GM18861 (cell line): ENCODE data around the gene PTPN21.

ENCODE experiments used
- ATAC-seq: cut with Tn5 transposase; IDR thresholded peaks from one replicate; pipeline ENCODE4 v1.9.1; 2021; ENCODE audit not compliant: unreplicated experiment

The PTPN21 gene

GRCh38 chr14:88473791-88474190, 81.0 kb downstream of the PTPN21 start:
- no peak for ATAC-seq

- no peak for ATAC-seq
Measured at GRCh38 chr14:88470542-88471440, 84.0 kb downstream of the PTPN21 start.

- no peak for ATAC-seq
Measured at GRCh38 chr14:88468406-88468805, 86.4 kb downstream of the PTPN21 start.

- ATAC-seq, result no peak
Measured at GRCh38 chr14:88463318-88463717, 91.5 kb downstream of the PTPN21 start.

- no peak for ATAC-seq
Measured at GRCh38 chr14:88454886-88455285, 99.9 kb downstream of the PTPN21 start.

DNA sequence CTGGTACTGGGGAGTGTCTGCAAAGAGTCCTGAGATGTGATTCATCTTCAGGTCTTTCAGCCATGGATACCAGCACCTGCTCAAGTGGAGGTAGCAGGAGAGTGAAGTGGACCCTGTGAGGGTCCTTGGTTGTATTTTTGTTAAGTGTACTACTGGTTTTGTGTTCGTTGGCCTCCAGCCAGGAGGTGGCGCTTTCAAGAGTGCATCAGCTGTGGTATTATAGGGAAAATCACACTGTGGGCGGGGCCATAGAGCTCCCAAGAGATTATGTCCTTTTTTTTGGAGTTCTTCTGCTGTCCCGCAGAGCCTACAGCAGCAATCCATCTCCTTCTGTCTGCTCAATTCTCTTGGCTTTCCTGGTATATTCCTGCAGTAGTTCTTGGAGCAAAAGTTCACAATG, 102.6 kb downstream of the PTPN21 start:
- ATAC-seq, result no peak

DNA sequence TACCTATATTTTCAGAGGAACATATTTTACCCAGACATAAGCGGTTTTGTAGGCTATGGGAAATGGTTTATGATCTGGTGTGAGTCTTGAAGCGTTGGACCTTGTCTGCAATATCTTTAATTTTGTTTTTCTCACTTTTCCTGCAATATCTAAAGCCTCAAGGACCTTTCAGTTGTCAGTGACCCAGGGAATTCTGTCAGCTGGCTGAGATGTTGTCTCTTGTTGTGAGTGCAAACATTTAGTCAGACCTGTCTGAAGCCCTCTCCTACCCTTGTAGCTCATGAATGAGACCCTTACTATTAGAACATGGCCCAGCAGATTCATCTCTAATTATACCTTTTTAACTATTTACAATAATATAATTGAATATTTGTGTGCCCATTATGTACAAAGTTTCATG, 115.7 kb downstream of the PTPN21 start:
- ATAC-seq, result no peak

DNA sequence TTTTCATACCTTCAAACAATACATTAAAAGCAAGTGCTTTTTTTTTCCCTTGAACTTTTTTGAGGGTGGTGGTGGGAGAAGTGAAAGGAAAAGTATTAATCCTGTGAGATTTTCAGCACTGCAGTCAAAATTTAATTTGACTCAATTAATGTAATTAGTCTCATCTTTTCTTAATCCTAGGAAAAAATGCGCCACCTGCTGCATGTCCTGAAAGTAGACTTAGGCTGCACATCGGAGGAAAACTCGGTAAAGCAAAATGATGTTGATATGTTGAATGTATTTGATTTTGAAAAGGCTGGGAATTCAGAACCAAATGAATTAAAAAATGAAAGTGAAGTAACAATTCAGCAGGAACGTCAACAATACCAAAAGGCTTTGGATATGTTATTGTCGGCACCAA, 117.1 kb downstream of the PTPN21 start:
- ATAC-seq, result no peak

DNA sequence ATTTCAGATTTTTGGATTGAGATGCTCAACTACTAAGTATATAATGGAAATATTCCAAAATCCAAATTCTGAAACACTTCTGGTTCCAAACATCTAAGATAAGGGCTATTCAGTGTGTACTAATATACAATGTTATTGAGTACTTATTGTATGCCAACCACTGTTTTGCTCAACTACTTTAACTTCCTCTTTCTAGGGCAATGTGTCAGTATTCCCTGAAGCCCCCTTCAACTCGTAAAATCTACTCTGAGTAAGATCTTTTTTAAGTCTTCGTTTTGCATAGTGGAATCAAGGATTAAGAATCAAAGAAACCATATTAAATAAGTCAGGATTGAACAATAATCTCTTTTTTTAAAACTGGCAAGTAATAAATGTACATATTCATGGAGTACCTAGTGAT, 123.8 kb downstream of the PTPN21 start:
- no peak for ATAC-seq

GRCh38 chr14:88426271-88426670, 128.5 kb downstream of the PTPN21 start:
- no peak for ATAC-seq

DNA sequence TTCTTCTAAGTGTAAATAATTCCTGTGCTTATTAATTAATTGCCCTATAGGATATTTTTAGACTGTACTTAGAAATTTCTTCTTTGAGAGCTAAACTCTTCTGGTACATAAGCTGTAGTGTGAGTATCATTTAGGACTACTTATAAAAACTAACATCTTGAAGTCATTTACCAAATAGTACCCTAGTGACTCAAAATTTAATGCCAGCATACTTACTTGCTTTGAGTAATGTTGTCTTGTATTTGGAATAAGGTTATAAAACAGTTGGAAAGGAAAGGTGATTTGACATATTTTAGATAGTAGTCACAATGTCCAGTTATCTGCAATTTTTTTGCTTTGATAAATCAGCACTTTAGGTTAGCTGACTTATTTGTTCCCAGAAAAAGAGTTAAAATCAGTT, 130.2 kb downstream of the PTPN21 start:
- ATAC-seq, result no peak

DNA sequence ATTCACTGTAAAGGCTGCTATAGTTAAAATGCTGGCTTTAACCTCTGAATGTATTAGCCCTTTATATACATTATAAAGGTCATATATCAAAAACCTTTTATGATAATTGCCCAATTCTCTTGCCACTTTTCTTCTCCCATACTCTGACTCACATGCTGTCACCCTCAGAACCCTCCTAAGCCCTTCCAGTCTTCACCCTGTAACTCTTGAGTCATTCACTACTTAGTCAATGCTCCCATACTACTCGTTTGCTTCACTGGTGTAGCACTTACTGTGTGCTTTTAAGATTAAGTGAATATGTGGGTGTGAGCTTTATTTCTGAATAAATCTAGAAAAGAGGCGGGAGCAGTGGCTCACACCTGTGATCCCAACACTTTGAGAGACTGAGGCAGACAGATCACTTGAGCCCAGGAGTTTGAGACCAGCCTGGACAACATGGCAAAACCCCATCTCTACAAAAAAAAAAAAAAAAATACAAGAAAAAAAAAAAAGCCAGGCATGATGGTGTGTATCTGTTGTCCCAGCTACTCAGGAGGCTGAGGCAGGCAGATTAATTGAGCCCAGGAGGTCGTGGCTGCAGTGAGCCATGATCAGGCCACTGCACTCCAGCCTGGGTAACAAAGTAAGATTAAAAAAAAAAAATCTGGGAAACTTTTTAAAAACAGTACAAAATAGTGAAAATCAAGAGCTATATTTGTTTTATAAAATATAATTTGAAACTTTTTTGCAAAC, 131.7 kb downstream of the PTPN21 start:
- ATAC-seq, result no peak

- no peak for ATAC-seq
Measured at GRCh38 chr14:88422047-88422446, 132.8 kb downstream of the PTPN21 start.

DNA sequence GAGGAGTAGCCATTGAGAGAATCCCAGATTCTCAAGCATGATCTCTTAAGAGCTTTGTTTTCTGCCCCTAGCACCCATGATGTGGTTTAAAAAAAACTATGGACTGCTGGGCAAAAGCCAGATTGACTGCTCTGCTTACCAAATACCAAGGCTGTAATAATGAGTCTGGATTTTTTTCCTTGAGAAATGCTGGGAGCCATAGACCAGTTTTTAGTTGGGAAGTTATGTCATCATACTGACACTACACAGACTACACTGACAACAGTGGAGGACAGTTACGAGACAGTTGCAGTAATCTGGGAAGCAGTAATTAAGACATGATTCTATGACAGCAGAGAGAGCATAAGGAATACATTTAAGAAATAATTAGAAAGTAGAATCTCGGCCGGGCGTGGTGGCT, 133.5 kb downstream of the PTPN21 start:
- no peak for ATAC-seq

- no peak for ATAC-seq
Measured at GRCh38 chr14:88420187-88420586, 134.6 kb downstream of the PTPN21 start.

GRCh38 chr14:88417594-88417993, 137.2 kb downstream of the PTPN21 start:
- no peak for ATAC-seq
